OCI-LY1 (cell line): ENCODE measurements around the gene KCNA3.

Experiments used
- H2AFZ ChIP-seq: fragments of 200-600 bp; sonication (generic), shearing (Covaris generic); 2 replicates; pipeline ENCODE4 v1.6.0; 2014; ENCODE audit warnings: antibody characterized with exemption, mild to moderate bottlenecking, low read length
- H3F3A ChIP-seq: fragments of 200-600 bp; sonication (generic), shearing (Covaris generic); 2 replicates; pipeline ENCODE4 v1.6.0; 2014; ENCODE audit warnings: mild to moderate bottlenecking, antibody characterized with exemption, low read length, moderate library complexity; ENCODE audit not compliant: insufficient read depth
- H3K27ac ChIP-seq: fragments of 200-600 bp; sonication (generic); 2 replicates; pipeline ENCODE4 v1.5.1; 2014; ENCODE audit warnings: low read length, mixed run types, mild to moderate bottlenecking, low read depth; ENCODE audit not compliant: poor library complexity, severe bottlenecking
- H3K27me3 ChIP-seq: fragments of 200-600 bp; sonication (generic); 2 replicates; pipeline ENCODE4 v1.6.0; 2014; ENCODE audit warnings: antibody characterized with exemption, mild to moderate bottlenecking, low read length, moderate library complexity; ENCODE audit not compliant: insufficient read depth
- H3K36me3 ChIP-seq: fragments of 200-600 bp; sonication (generic); 2 replicates; pipeline ENCODE4 v1.6.1; 2014; ENCODE audit warnings: mild to moderate bottlenecking, antibody characterized with exemption, low read length, moderate library complexity, mixed read lengths; ENCODE audit not compliant: insufficient read depth
- H3K4me1 ChIP-seq: fragments of 200-600 bp; sonication (generic); 2 replicates; pipeline ENCODE4 v1.5.1; 2014; ENCODE audit warnings: mild to moderate bottlenecking, low read length, moderate library complexity; ENCODE audit not compliant: insufficient read depth, severe bottlenecking
- H3K4me2 ChIP-seq: fragments of 200-600 bp; sonication (generic), shearing (Covaris generic); 2 replicates; pipeline ENCODE4 v1.6.1; 2014; ENCODE audit warnings: low read length
- H3K4me3 ChIP-seq: fragments of 200-600 bp; sonication (generic); 2 replicates; pipeline ENCODE4 v1.5.1; 2014; ENCODE audit warnings: low read length, low read depth, mild to moderate bottlenecking, mixed read lengths; ENCODE audit not compliant: poor library complexity, severe bottlenecking
- H3K79me2 ChIP-seq: fragments of 200-600 bp; shearing (Covaris generic); 2 replicates; pipeline ENCODE4 v1.6.1; 2016; ENCODE audit warnings: mixed run types, low read length, mixed read lengths; ENCODE audit not compliant: insufficient read depth
- H3K9ac ChIP-seq: fragments of 200-600 bp; sonication (generic), shearing (Covaris generic); 2 replicates; pipeline ENCODE4 v1.6.1; 2014; ENCODE audit warnings: mild to moderate bottlenecking, low read length, mixed read lengths
- H3K9me2 ChIP-seq: fragments of 200-600 bp; sonication (generic), shearing (Covaris generic); 2 replicates; pipeline ENCODE4 v1.6.1; 2014; ENCODE audit warnings: low read depth, mild to moderate bottlenecking, low read length, mixed read lengths
- H3K9me3 ChIP-seq: fragments of 200-600 bp; shearing (Covaris generic); 2 replicates; pipeline ENCODE4 v1.6.1; 2014; ENCODE audit warnings: low read length, mixed read lengths
- H4K20me1 ChIP-seq: fragments of 200-600 bp; sonication (generic), shearing (Covaris generic); 2 replicates; pipeline ENCODE4 v1.6.0; 2016; ENCODE audit warnings: mild to moderate bottlenecking, low read length; ENCODE audit not compliant: insufficient read depth
- CTCF ChIP-seq: fragments of 200-600 bp; sonication (generic), shearing (Covaris generic); IDR thresholded peaks from 2 replicates; pipeline ENCODE4 v1.5.1; 2017; ENCODE audit warnings: mild to moderate bottlenecking, antibody characterized with exemption, low read length, moderate library complexity, mixed read lengths
- EZH2 ChIP-seq: fragments of 200-600 bp; sonication (generic), shearing (Covaris generic); IDR thresholded peaks from 2 replicates; pipeline ENCODE4 v1.8.0; 2017; ENCODE audit warnings: borderline replicate concordance, mixed run types, mild to moderate bottlenecking, antibody characterized with exemption, low read length, moderate library complexity, mixed read lengths

Gene KCNA3

GRCh38 chr1:110700767-110701166 lies 26.0 kb upstream of the KCNA3 start:
- H3K79me2 ChIP-seq, result no peaks in the 10 kb centered on the region
- TF ChIP-seq EZH2 (no peak), CTCF (no peak)
- no peaks in the 10 kb centered on the region for H3F3A ChIP-seq
- no peaks in the 10 kb centered on the region; the same call in 1 of the 2 replicates for H3K27me3 ChIP-seq
- H3K4me3 ChIP-seq, result no peak overlapping the region
- no peak overlapping the region for H3K27ac ChIP-seq
- no peaks in the 10 kb centered on the region for H3K9me2 ChIP-seq
- peaks cover 4% of the 10 kb centered on the region for H3K9me3 ChIP-seq
- H3K36me3 ChIP-seq, result no peaks in the 10 kb centered on the region
- H3K4me1 ChIP-seq, result no peaks in the 10 kb centered on the region
- no peaks in the 10 kb centered on the region for H4K20me1 ChIP-seq
- H2AFZ ChIP-seq, result no peak overlapping the region
- H3K4me2 ChIP-seq, result no peak overlapping the region
- no peak overlapping the region for H3K9ac ChIP-seq

GRCh38 chr1:110697606-110698005 lies 22.9 kb upstream of the KCNA3 start:
- no peak overlapping the region for H3K9ac ChIP-seq
- no peaks in the 10 kb centered on the region for H3F3A ChIP-seq
- no peaks in the 10 kb centered on the region for H3K27me3 ChIP-seq
- no peak overlapping the region for H3K4me3 ChIP-seq
- H3K27ac ChIP-seq, result no peak overlapping the region
- H2AFZ ChIP-seq, result no peak overlapping the region
- TF ChIP-seq CTCF (no peak), EZH2 (no peak)
- H3K36me3 ChIP-seq, result no peaks in the 10 kb centered on the region
- H3K4me1 ChIP-seq, result no peaks in the 10 kb centered on the region
- no peak overlapping the region for H3K4me2 ChIP-seq
- peaks cover 4% of the 10 kb centered on the region for H3K9me3 ChIP-seq
- H3K9me2 ChIP-seq, result no peaks in the 10 kb centered on the region
- no peaks in the 10 kb centered on the region for H4K20me1 ChIP-seq
- H3K79me2 ChIP-seq, result no peaks in the 10 kb centered on the region

GRCh38 chr1:110696818-110697217 lies 22.1 kb upstream of the KCNA3 start:
- H3K9ac ChIP-seq, result no peak overlapping the region
- no peaks in the 10 kb centered on the region for H3K79me2 ChIP-seq
- no peaks in the 10 kb centered on the region for H3K27me3 ChIP-seq
- H4K20me1 ChIP-seq, result no peaks in the 10 kb centered on the region
- H3K9me3 ChIP-seq, result peaks cover 4% of the 10 kb centered on the region
- H3K9me2 ChIP-seq, result no peaks in the 10 kb centered on the region
- no peaks in the 10 kb centered on the region for H3F3A ChIP-seq
- no peaks in the 10 kb centered on the region for H3K4me1 ChIP-seq
- no peak overlapping the region for H2AFZ ChIP-seq
- no peak overlapping the region for H3K4me3 ChIP-seq
- H3K27ac ChIP-seq, result no peak overlapping the region
- H3K36me3 ChIP-seq, result no peaks in the 10 kb centered on the region
- TF ChIP-seq CTCF (no peak), EZH2 (no peak)
- H3K4me2 ChIP-seq, result no peak overlapping the region
